Neural cell (in vitro differentiated cells): ENCODE results near the gene OR2J1.

Experiments used
- CTCF ChIP-seq: fragments of 450-650 bp; IDR thresholded peaks from 2 replicates; pipeline ENCODE4 v1.5.1; 2014; ENCODE audit warnings: antibody characterized with exemption, mild to moderate bottlenecking, moderate library complexity; ENCODE audit not compliant: poor library complexity, severe bottlenecking
- EZH2 ChIP-seq: fragments of 200-600, 300-800 bp; shearing (Covaris generic), sonication (generic); IDR thresholded peaks from 2 replicates; pipeline ENCODE4 v1.6.1; 2014; ENCODE audit warnings: antibody characterized with exemption, low read length, borderline replicate concordance, mild to moderate bottlenecking; ENCODE audit not compliant: insufficient read depth, poor library complexity, severe bottlenecking
- TAF1 ChIP-seq: IDR thresholded peaks from 2 replicates; pipeline ENCODE4 v1.6.1; 2012; ENCODE audit warnings: low read depth

GRCh38 chr6:29147074-29147473 lies 47.8 kb downstream of the OR2J1 start:
- TF ChIP-seq CTCF (no peak), EZH2 (no peak), TAF1 (no peak)
